HG03565 (cell line): ENCODE measurements around the gene AFF1.

ENCODE experiments used
- ATAC-seq: cut with Tn5 transposase; IDR thresholded peaks from one replicate; pipeline ENCODE4 v1.9.1; 2021; ENCODE audit warnings: mild to moderate bottlenecking, moderate library complexity; ENCODE audit not compliant: unreplicated experiment

Gene AFF1

GRCh38 chr4:87101543-87102199, 166.9 kb downstream of the AFF1 start:
- no peak for ATAC-seq

DNA sequence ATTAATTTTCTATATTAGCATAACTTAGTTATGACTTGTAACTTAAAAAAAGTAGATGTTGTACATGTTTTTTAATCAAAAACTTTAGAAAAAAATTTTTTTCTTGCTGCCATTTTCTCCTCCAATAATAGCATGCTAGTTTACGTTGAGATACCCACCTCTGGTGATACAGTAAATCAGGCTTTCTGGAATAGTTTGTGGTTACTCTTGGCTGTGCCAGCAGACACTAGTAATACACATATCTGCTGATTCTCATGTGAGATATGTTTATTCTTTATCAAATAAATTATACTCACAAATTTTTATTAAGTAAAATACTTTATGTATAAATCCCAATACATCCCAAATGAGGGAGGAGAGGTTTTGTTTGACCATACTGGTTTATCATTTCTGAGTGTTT, 168.3 kb downstream of the AFF1 start:
- ATAC-seq, result no peak

DNA sequence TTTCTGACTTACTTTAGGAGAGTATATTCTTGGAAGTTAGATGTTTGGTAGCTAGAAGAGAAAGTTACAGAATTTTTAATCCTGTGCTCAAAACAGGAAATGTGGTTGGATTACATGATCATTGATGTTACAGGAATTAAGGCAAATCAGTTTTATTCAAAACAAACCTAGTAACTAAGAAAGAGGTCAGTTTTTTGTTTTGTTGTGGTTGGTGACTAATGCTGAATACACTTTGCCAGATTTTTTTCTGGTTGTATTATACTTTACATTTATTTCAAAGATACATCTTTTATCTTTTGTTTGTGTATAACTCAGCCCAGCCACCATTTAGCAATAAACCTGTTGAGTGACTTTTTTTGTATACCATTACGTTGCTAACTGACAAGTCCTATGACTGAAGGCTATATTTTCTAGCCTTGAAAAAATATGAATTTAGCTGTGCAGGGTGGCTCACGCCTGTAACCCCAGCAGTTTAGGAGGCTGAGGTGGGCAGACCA, 168.9 kb downstream of the AFF1 start:
- ATAC-seq, result no peak

DNA sequence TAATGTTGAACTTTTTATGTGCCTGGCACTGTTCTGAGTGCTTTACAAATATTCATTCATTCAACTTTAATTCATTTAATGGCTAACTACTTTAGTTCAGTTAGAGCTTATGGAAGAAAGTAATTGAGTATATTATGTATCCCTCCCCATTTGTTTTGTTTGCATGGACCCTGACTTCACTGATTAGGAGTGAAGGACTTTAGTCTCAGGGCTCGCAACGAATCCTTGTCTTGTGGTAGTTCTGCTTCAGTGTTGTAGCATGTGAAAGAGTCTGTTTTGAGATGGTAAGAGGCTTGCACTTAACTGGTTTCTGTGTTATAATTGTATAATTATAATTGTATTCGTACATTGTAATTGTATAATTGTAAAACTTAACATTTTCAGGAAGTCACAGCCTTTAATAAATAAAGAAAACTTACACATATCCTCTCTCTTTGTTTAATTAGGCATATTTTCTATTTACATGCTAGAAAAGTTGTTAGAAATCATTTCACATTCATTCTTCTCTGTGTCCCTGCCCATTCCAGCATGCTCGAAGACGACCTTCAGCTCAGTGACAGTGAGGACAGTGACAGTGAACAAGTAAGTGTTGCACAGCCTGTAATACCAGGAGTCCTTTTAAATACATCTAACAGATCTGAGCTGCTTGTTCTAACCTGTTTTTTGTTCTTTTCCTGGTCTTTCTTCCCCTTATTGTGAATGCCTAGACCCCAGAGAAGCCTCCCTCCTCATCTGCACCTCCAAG, 170.5 kb downstream of the AFF1 start:
- ATAC-seq, result no peak

DNA sequence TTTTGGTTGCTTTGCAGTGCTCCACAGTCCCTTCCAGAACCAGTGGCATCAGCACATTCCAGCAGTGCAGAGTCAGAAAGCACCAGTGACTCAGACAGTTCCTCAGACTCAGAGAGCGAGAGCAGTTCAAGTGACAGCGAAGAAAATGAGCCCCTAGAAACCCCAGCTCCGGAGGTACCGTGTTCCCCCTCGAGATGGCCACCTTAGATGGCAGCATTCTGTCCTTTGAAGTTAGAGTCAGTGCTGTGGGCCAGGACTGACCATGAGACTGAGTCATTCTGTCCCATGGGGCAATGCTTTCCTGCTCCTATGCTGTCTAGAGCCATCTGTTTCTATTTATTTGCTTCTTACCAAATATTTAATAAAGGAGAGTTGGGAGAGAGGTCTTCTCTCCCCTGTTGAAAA, 173.3 kb downstream of the AFF1 start:
- no peak for ATAC-seq

GRCh38 chr4:87109121-87109520, 174.3 kb downstream of the AFF1 start:
- ATAC-seq, result no peak

GRCh38 chr4:87109945-87110344, 175.1 kb downstream of the AFF1 start:
- no peak for ATAC-seq

GRCh38 chr4:87112063-87112462, 177.3 kb downstream of the AFF1 start:
- ATAC-seq, result no peak

- no peak for ATAC-seq
Observed at GRCh38 chr4:87114245-87115062, 179.6 kb downstream of the AFF1 start.

- ATAC-seq, result no peak
Observed at GRCh38 chr4:87116231-87116630, 181.4 kb downstream of the AFF1 start.

- ATAC-seq, result no peak
Observed at GRCh38 chr4:87117051-87117731, 182.4 kb downstream of the AFF1 start.

- no peak for ATAC-seq
Observed at GRCh38 chr4:87117732-87118075, 182.9 kb downstream of the AFF1 start.

GRCh38 chr4:87118421-87118820, 183.6 kb downstream of the AFF1 start:
- ATAC-seq, result no peak

DNA sequence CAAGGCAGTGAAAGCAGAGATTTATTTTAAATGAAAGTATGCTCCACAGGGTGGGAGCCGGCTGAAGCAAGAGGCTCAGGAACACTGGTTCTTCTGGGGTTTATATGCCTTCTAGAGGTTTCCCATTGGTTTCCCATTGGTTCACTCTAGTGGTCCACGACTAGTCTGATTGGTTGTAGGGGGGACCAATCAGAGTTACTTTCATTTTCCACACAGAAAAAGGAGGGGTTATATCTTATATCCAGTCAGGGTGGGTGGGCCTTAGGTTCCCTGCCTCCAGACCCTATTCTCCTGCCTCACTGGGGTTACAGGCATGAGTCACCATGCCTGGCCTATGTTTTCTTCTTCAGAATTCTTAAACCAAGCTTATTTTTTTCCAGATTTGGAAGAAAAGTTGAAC, 184.0 kb downstream of the AFF1 start:
- ATAC-seq, result no peak

- ATAC-seq, result peak; percentile 54
Observed at GRCh38 chr4:87120010-87120409, 185.2 kb downstream of the AFF1 start.

DNA sequence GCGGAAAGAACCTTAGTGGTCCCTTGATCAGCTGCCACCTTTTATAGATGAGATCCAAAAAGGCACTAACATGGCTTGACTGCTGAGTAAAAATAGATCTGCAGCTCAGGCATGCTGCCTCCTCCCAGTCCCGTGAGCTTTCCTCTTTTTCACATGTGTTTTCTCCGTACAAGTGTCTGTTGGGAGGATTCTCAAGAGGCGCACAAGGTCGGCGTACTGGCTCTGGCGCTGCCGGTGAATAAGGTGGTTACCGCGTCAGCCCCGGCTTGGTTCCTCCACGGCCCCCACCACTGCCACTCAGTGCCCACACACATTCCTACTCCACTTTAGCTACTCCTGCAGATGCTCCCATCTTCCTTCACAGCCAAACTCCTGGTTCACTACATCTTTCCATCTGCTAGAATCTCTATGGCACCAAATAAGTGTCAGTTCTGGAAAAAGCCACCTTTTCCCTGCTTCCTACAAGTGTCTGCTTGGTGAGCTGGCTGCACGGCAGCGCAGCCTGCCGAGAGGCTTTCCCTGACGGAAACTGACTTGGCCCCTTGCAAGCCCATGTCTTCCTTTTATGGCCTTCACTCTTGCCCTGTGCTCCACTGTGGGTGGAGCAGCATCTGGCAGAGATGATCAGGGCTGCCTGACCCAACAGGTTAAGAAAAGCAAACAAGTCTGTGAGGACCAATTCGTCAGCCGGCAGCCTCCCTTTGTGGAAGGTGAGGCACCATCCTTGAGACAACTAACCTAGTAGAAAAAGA, 185.8 kb downstream of the AFF1 start:
- ATAC-seq, result no peak

DNA sequence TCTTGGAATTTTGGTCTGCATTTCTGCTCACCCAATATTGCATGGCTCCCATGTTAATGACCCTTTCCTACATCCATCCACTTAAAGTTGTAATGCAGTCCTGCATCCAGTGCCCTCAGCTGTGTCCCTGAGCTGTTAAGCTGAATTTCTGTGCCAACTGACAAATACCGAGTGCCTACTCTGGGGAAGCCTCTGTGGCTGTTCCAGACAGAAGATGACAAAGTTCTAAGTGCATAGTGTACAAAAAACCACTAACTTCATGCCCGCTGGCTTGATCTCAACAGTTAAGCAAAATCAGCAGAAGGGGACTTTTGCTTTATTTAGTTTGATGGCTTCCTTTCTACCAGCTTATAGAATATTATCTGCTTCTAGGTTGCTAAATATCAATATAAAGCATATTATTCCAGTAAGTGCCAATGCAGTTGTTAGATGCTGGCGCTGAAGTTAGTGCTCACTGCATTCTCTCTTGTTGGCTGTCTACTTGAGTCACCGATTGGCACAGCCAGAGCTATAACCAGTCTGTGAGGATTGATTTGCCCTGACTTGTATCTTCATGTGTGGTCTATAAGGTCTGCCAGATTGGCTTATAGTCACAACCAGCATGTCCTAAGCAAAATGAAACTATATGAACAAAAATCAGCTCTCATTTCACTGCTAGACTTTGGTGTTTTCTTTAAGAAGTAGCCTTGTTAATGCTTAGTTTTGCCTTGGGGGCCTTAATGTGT, 186.7 kb downstream of the AFF1 start:
- no peak for ATAC-seq

DNA sequence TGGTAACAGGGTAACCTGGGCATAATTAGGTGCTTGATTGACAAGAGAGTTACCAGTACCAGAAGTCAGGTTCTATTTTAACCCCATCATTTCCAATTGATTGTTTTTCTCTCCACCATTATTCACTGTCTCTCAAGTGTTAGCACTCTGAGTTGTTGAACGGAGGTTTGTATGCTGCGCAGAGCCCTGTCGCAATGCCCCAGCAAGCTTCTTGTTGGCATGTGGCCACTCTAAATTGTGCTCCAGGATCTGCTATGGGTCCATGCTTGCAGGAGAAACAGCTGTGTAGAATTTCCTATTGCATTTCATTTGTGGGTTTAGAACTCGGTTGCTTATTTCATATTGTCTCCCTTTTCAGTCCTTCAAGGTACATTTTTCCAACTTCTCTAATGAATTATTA, 187.4 kb downstream of the AFF1 start:
- ATAC-seq, result no peak

DNA sequence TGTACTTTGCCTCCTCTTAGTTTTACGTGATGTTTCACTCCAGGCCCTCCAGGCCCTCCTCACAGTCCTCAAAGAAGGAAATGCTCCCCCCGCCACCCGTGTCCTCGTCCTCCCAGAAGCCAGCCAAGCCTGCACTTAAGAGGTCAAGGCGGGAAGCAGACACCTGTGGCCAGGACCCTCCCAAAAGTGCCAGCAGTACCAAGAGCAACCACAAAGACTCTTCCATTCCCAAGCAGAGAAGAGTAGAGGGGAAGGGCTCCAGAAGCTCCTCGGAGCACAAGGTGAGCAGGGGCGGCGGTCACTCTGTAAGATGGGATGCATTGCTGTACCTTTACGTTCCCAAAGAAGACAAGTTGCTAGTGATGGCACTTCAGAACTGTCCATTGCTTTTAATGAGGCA, 191.2 kb downstream of the AFF1 start:
- no peak for ATAC-seq
